HG02870 (cell line): Measurements from ENCODE around the gene ERVW-1.
"Not testable (repeated sequence)": the region's sequence is repeated elsewhere in the genome, so short reads cannot be mapped to it uniquely, and the experiment has no call there.

Experiments used
- ATAC-seq: cut with Tn5 transposase; IDR thresholded peaks from one replicate; pipeline ENCODE4 v1.9.1; 2021; ENCODE audit warnings: mild to moderate bottlenecking, moderate library complexity; ENCODE audit not compliant: unreplicated experiment

ERVW-1 gene, protein sequence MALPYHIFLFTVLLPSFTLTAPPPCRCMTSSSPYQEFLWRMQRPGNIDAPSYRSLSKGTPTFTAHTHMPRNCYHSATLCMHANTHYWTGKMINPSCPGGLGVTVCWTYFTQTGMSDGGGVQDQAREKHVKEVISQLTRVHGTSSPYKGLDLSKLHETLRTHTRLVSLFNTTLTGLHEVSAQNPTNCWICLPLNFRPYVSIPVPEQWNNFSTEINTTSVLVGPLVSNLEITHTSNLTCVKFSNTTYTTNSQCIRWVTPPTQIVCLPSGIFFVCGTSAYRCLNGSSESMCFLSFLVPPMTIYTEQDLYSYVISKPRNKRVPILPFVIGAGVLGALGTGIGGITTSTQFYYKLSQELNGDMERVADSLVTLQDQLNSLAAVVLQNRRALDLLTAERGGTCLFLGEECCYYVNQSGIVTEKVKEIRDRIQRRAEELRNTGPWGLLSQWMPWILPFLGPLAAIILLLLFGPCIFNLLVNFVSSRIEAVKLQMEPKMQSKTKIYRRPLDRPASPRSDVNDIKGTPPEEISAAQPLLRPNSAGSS

DNA sequence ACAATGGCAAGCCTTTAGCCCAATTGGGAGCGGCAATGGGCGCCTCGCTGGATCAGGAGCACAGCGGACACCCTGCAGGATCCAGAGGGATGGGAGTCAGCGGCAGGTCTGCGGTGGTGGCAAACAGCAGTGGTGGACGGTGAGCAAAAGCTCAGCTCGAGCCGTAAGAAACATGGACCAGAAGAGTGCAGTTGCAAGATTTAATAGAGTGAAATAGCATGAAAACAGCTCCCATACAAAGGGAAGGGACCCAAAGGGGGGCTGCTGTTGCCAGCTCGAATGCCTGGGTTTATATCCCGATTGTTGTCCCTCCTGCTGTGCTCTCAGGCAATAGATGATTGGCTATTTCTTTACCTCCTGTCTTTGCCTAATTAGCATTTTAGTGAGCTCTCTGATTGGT lies at the start of gene ERVW-1:
TSS of gene ERVW-1 (minus strand) at position 266 of the 400 bp plus-strand sequence. CDS start 7,565 bp downstream, outside the sequence.
- not testable (repeated sequence) for ATAC-seq

DNA sequence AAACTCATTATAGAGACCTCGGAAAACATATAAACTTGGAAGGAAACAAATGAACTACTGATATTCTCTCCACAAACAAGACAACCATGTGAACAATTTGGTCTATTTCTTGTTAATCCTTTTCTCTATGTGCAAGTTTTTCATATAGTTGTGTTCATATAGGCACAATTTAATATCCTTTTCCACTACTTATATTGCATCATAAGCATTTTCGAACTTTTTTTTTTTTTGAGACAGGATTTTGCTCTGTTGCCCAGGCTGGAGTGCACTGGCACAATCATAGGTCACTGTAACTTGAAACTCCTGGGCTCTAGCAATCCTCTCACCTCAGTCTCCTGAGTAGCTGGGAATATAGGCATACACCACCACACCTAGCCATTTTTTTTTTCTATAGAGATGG lies 45.4 kb upstream of the ERVW-1 start:
- ATAC-seq = no peak

- no peak for ATAC-seq
Observed at GRCh38 chr7:92520024-92520423, 42.3 kb upstream of the ERVW-1 start.

DNA sequence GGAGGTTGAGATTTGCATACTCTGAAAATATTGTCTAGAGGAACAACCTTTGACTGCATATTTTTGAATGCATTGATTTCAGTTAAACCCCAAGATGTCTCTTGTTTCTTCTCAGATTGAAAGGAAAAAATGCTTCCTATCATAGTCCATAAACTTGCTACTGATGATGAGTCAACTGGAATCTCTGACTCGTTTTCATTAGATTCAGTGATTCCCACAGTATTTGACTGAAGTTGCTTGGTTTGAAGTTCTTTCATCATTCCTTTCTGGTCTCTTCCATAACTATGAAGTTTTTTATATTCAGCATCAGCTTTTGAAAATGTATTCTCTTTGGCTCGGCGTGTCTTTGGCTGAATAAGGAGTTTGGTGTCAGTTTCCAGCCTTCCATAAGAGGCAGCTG lies 39.9 kb upstream of the ERVW-1 start:
- ATAC-seq = no peak

DNA sequence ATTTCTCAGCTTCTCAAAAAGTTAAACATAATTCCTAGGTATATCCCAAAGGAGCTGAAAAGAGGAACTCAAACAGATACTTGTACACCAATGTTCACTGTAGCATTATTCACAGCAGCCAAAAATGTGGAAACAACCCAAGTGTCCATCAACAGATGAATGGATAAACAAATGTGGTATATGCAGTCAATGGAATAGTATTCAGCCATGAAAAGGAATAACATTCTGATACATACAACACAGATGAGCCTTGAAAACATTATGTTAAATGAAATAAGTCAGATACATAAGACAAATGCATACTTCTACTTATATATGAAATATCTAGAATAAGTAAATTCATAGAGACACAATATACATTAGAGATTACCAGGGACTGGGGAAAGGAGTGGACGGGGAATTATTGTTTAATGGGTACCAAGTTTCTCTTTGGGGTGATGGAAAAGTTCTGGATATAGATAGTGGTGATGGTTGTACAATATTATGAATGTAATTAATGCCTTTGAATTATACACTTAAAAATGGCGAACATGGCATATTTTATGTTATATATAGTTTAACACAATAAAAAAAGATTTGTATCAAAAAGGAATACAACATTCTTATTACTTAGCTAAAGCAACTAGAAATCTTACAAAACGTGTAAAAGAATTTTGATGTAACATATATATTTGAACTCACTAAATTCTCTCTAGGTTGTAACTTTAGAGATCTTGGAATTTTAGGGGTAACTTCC lies 35.6 kb upstream of the ERVW-1 start:
- ATAC-seq = no peak

GRCh38 chr7:92508946-92509345 lies 31.2 kb upstream of the ERVW-1 start:
- no peak for ATAC-seq

DNA sequence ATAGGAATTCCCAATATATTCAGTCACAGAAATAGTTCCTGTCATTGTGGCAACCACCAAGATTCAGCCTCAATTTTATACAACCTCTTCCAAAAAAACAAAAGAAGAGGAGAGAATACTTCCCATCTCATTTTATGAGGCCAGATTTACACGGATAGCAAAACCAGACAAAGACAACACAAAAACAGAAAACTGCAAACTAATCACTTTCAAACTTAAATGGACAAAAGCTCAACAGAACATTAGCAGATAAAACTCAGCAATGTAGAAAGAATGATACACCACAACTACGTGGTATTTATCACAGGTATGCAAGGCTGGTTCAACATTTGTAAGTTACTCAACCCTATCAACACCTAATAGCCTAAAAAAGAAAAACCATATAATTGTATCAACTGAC lies 28.6 kb upstream of the ERVW-1 start:
- ATAC-seq = no peak

DNA sequence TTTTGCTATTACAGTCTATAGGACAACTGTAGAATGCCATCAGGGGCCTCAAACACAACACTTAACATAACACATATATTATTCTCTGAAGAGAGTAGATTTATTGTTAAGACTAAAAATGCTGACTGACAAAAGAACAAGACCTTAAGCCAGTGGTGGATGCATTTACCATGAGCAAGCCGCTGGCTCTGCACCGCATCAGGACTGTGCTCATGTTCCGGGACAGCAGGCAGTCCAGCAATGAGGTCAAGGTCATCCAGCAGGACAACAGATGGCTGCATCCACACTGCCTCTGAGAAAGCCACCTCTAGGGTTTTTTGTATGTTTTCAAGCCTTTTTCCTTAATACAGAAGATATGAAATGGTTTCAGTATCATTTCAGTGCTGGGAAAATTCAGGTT lies 26.8 kb upstream of the ERVW-1 start:
- no peak for ATAC-seq

GRCh38 chr7:92503767-92504166 lies 26.0 kb upstream of the ERVW-1 start:
- ATAC-seq = no peak

DNA sequence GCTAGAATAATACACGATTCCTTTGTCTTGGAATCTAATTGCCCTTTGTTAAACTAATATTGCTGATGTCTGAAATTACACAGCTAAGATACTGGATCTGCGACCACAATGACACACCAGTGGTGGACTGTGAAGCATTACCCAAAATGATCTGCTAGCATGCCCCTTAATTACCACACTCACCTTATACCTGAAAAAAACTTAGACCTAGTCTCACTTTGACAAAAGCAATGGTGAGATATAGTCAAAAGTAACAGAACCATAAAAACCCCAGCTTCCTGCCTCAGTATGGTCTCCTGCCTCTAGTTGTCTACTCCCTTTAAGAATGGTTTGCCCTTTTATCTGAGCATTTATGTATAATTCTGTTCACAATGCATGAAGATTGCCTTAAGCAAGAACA lies 20.8 kb upstream of the ERVW-1 start:
- no peak for ATAC-seq

DNA sequence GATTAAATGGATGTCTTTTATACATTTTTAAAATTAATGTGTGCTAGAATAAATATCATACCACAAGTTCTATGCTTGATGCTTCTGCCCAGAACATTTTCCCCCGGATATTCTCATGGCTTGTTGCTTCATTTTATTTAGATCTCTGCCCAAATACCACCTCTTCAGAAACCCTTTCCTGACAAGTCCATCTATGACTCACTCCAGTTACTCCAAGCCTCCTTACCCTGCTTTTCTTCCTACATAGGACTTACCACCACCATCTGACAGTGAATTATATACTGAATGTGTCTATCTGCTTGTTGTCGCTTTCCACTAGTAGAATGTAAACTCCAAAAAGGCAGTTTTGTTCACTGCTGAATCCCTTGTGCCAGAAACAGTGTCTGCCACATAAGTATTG lies 19.1 kb upstream of the ERVW-1 start:
- no peak for ATAC-seq

- ATAC-seq = no peak
Observed at GRCh38 chr7:92489634-92490033, 11.9 kb upstream of the ERVW-1 start.

DNA sequence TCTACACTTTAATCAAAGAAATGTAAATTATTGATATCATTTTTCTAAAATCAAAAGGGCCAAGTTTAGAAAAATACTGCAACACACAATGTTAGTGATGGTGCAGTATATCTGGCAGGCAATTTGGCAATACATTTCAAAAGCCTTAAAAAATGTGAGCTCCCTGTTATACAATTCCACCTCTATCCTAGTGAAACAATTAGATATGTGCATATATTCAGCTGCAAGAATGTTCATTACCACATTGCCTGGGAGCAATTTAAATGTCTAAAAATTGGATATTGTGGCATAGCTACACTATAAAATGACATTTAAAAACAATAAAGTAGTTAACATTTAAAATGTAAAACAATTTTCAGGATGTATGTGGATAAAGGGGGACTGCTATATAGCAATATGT lies 10.1 kb upstream of the ERVW-1 start:
- ATAC-seq = no peak

DNA sequence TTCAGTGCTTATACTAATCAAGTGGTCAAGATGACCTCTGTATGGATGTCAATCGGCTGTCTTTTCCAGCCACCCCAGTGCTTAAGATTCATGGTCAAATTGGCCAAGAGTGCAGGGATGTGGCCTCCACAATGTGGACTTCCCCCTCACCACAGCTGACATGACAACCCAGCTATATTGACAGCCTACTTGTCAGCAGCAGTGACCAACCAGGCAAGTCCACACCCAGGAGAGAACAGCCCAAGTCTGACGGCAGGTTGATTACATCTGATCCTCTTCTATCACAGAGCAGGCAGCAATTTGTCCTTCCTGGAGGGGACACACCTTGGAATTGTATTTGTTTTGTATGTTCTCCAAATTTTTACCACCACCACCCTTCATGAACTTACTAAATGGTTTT lies 8.2 kb upstream of the ERVW-1 start:
- no peak for ATAC-seq

DNA sequence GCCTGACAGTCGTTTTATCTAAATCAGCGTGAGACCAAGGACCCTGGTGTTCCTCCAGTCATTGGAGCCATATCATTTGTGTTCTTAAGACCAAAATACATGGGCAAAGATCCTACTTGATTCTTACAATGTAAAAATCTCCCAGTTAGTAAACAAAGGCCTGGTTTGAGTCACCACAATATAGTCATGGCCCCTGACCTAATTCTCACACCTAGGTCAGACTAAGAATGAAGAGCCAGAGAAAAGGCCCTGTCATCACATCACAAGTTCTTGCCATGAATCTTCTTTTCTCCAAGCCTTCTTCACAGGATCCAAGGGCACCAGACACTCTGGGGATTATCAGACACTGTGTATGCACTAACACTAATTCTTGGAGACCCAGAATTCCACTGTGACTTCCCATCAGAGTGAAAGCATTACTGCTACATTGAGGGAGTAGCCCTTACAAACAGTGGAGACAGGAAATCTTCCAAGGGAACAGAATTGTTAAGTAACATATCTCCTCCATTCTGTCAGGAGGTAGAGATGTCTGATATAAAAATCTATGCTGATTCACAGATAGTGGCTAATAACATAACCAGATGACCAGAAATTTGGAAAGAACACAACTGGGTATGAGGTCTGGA lies 7.6 kb upstream of the ERVW-1 start:
- ATAC-seq = no peak

DNA sequence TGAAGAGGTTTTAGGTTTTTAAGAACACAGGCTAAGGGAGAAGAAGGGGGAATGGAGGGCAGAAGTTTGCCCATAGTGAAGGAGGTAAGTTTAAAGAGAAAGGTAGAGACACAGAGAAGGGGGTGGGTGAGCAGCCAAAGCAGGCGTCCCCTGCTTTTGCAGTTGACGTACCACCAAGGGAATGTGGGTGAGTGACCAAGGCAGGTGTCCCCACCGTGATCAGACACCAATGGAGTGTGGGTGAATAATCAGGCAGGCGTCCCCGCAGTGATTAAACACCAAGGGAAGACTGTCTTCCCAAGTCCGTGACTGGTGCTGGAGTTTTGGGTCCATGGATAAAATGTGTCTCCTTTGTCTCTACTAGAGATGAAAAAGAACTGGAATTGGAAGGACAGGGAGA lies 6.5 kb upstream of the ERVW-1 start:
- not testable (repeated sequence) for ATAC-seq

DNA sequence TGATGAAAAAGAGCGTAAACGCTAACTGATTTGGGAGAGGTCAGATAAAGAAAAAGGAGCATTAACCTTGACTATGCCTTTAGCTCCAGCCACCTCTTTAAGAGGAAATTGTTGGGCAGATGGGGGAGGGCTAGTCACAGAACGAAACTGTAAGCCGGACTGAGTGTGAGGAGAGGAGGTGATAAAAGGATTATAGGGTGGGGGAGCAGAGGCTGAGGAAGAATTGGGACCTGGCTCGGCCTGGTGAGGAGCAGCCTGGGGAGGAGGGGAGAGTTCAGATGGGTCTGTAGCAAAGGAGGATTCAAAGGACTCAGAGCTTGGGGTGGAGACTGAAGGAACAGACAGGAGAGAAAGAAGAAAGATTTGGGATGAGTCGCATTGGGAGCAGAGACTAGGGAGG lies 5.9 kb upstream of the ERVW-1 start:
- not testable (repeated sequence) for ATAC-seq

DNA sequence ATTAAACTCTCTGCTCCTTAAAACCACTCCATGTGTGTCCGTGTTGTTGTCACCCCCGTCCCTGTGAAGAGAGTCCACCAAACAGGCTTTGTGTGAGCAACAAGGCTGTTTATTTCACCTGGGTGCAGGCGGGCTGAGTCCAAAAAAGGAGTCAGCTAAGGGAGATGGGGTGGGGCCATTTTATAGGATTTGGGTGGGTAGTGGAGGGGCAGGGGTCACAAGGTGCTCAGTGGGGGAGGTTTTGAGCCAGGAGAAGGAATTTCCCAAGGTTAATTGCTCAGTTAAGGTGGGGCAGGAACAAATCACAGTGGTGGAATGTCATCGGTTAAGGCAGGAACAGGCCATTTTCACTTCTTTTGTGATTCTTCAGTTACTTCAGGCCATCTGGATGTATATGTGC lies 1.4 kb upstream of the ERVW-1 start:
- not testable (repeated sequence) for ATAC-seq

- ATAC-seq = no peak
Observed at GRCh38 chr7:92478711-92479110, 965 bp upstream of the ERVW-1 start.

GRCh38 chr7:92478095-92478494 lies 349 bp upstream of the ERVW-1 start:
- ATAC-seq = no peak

- ATAC-seq = not testable (repeated sequence)
Observed at GRCh38 chr7:92475851-92476590, 1.7 kb downstream of the ERVW-1 start.
